Measurements from ENCODE around the gene HNF1B.

GRCh38 chr17:37672548-37673078 is 72.2 kb downstream of the HNF1B start:
- TF ChIP-seq FOXM1 (IDR thresholded peaks at IDR 0.05; ENCODE audit: borderline replicate concordance) (no peak), ARNT (IDR thresholded peaks at IDR 0.05) (no peak), NFRKB (IDR thresholded peaks at IDR 0.05) (no peak)

All from HEK293T (cell line).